Posterior vena cava (tissue), 2 donors: ENCODE results near the gene TNFRSF25. TPM values are rescaled to one million over a fixed set of nuclear protein-coding genes. Genes with fewer than 3 reads are reported as not detected.

Experiments
- DNase-seq: peaks from one replicate; pipeline ENCODE4 v3.0.0-alpha.2; 2020; ENCODE audit warnings: low spot score
- intact Hi-C, 2 donors: fragments of 100-400 bp; cut with DNase I; formaldehyde crosslinking; loops; one replicate each; pipeline versions ENCODE4 v1.14.1 to v1.14.2; 2022 to 2023
- total RNA-seq, 2 donors: library from RNA; stranded (reverse); fragmentation: NEBNext Ultra II Directional; extraction: Animal tissue kit (Norgen Biotek cat#: 25700); gene quantifications; one replicate each; pipeline ENCODE4 v1.2.1, GENCODE V29; 2021
- donor health status: DM: yes; HTN: yes; CAD: no.
- donor health status: DM: yes; HTN: yes; CAD: no.

TNFRSF25 gene
- total RNA-seq, 2 donors from 2014 or later: 7.0 to 9.2 TPM

- intact Hi-C loops: no loop called here
- DNase-seq: no peak
Measured at GRCh38 chr1:6473974-6474814, 8.2 kb upstream of the TNFRSF25 start.

- intact Hi-C loops: no loop called here
- DNase-seq: no peak
Measured at GRCh38 chr1:6473156-6473555, 7.2 kb upstream of the TNFRSF25 start.

GRCh38 chr1:6472391-6472790, 6.4 kb upstream of the TNFRSF25 start:
- DNase-seq: no peak
- intact Hi-C loops: no loop called here

- intact Hi-C loops: no loop called here
- DNase-seq: no peak
Measured at GRCh38 chr1:6471970-6472368, 6.0 kb upstream of the TNFRSF25 start.

GRCh38 chr1:6471086-6471969, 5.4 kb upstream of the TNFRSF25 start:
- intact Hi-C loops: no loop called here
- DNase-seq: no peak

GRCh38 chr1:6470132-6471085, 4.4 kb upstream of the TNFRSF25 start:
- no peak for DNase-seq
- intact Hi-C loops: no loop called here

GRCh38 chr1:6468729-6469461, 2.9 kb upstream of the TNFRSF25 start:
- intact Hi-C loops: no loop called here

GRCh38 chr1:6467744-6468688, 2.0 kb upstream of the TNFRSF25 start:
- no peak for DNase-seq
- intact Hi-C loops: no loop called here

More at GRCh38 chr1:6468729-6469461, 2.9 kb upstream of the TNFRSF25 start:
- DNase-seq: no peak

- DNase-seq: no peak
- intact Hi-C loops: no loop called here
Measured at GRCh38 chr1:6467224-6467623, 1.3 kb upstream of the TNFRSF25 start.

GRCh38 chr1:6466751-6467150, 778 bp upstream of the TNFRSF25 start:
- intact Hi-C loops: no loop called here
- DNase-seq: no peak

- intact Hi-C loops: no loop called here
- no peak for DNase-seq
Measured at GRCh38 chr1:6465461-6466005, 440 bp downstream of the TNFRSF25 start.

- intact Hi-C loops: no loop called here
- no peak for DNase-seq
Measured at GRCh38 chr1:6464915-6465314, 1.1 kb downstream of the TNFRSF25 start.

- no peak for DNase-seq
- intact Hi-C loops: no loop called here
Measured at GRCh38 chr1:6464514-6464836, 1.5 kb downstream of the TNFRSF25 start.

- DNase-seq: no peak
- intact Hi-C loops: no loop called here
Measured at GRCh38 chr1:6463120-6463412, 2.9 kb downstream of the TNFRSF25 start.

- no peak for DNase-seq
- intact Hi-C loops: no loop called here
Measured at GRCh38 chr1:6462412-6463119, 3.4 kb downstream of the TNFRSF25 start.

GRCh38 chr1:6461538-6462411, 4.2 kb downstream of the TNFRSF25 start:
- no peak for DNase-seq
- intact Hi-C loops: no loop called here
